Measurements from ENCODE around the gene GAL3ST2. TPM values are rescaled to one million over a fixed set of nuclear protein-coding genes. Genes with fewer than 3 reads are reported as not detected.

Gene GAL3ST2
- total and polyA plus RNA-seq, 2 of the 8 experiments (the other 6 are each of a cell fraction or from before 2014, with no cell fraction given): not detected

- TF ChIP-seq, protein P1, sequence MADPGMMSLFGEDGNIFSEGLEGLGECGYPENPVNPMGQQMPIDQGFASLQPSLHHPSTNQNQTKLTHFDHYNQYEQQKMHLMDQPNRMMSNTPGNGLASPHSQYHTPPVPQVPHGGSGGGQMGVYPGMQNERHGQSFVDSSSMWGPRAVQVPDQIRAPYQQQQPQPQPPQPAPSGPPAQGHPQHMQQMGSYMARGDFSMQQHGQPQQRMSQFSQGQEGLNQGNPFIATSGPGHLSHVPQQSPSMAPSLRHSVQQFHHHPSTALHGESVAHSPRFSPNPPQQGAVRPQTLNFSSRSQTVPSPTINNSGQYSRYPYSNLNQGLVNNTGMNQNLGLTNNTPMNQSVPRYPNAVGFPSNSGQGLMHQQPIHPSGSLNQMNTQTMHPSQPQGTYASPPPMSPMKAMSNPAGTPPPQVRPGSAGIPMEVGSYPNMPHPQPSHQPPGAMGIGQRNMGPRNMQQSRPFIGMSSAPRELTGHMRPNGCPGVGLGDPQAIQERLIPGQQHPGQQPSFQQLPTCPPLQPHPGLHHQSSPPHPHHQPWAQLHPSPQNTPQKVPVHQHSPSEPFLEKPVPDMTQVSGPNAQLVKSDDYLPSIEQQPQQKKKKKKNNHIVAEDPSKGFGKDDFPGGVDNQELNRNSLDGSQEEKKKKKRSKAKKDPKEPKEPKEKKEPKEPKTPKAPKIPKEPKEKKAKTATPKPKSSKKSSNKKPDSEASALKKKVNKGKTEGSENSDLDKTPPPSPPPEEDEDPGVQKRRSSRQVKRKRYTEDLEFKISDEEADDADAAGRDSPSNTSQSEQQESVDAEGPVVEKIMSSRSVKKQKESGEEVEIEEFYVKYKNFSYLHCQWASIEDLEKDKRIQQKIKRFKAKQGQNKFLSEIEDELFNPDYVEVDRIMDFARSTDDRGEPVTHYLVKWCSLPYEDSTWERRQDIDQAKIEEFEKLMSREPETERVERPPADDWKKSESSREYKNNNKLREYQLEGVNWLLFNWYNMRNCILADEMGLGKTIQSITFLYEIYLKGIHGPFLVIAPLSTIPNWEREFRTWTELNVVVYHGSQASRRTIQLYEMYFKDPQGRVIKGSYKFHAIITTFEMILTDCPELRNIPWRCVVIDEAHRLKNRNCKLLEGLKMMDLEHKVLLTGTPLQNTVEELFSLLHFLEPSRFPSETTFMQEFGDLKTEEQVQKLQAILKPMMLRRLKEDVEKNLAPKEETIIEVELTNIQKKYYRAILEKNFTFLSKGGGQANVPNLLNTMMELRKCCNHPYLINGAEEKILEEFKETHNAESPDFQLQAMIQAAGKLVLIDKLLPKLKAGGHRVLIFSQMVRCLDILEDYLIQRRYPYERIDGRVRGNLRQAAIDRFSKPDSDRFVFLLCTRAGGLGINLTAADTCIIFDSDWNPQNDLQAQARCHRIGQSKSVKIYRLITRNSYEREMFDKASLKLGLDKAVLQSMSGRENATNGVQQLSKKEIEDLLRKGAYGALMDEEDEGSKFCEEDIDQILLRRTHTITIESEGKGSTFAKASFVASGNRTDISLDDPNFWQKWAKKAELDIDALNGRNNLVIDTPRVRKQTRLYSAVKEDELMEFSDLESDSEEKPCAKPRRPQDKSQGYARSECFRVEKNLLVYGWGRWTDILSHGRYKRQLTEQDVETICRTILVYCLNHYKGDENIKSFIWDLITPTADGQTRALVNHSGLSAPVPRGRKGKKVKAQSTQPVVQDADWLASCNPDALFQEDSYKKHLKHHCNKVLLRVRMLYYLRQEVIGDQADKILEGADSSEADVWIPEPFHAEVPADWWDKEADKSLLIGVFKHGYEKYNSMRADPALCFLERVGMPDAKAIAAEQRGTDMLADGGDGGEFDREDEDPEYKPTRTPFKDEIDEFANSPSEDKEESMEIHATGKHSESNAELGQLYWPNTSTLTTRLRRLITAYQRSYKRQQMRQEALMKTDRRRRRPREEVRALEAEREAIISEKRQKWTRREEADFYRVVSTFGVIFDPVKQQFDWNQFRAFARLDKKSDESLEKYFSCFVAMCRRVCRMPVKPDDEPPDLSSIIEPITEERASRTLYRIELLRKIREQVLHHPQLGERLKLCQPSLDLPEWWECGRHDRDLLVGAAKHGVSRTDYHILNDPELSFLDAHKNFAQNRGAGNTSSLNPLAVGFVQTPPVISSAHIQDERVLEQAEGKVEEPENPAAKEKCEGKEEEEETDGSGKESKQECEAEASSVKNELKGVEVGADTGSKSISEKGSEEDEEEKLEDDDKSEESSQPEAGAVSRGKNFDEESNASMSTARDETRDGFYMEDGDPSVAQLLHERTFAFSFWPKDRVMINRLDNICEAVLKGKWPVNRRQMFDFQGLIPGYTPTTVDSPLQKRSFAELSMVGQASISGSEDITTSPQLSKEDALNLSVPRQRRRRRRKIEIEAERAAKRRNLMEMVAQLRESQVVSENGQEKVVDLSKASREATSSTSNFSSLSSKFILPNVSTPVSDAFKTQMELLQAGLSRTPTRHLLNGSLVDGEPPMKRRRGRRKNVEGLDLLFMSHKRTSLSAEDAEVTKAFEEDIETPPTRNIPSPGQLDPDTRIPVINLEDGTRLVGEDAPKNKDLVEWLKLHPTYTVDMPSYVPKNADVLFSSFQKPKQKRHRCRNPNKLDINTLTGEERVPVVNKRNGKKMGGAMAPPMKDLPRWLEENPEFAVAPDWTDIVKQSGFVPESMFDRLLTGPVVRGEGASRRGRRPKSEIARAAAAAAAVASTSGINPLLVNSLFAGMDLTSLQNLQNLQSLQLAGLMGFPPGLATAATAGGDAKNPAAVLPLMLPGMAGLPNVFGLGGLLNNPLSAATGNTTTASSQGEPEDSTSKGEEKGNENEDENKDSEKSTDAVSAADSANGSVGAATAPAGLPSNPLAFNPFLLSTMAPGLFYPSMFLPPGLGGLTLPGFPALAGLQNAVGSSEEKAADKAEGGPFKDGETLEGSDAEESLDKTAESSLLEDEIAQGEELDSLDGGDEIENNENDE (IDR thresholded peaks at IDR 0.05; ENCODE audit: insufficient replicate concordance, low read length): no peak
- TF ChIP-seq RBBP5 (IDR thresholded peaks at IDR 0.05; ENCODE audit: borderline replicate concordance, low read depth, low read length): no peak
- TF ChIP-seq RAD21 (IDR thresholded peaks at IDR 0.05 in 1 of 2, conservative IDR thresholded peaks at IDR 0.05 in 1 of 2; ENCODE audit: low read depth in 2 of 2, low read length in 2 of 2): no peak
- TF ChIP-seq KDM5A (IDR thresholded peaks at IDR 0.05; ENCODE audit: low read length): no peak
- no peak for TF ChIP-seq NRF1 (IDR thresholded peaks at IDR 0.05; ENCODE audit: low read depth, low read length)
- no peak for TF ChIP-seq TEAD4 (IDR thresholded peaks at IDR 0.05; ENCODE audit: low read depth, low read length)
- no peak for TF ChIP-seq CBX8 (IDR thresholded peaks at IDR 0.05; ENCODE audit: borderline replicate concordance, low read depth, low read length)
- TF ChIP-seq SAP30 (IDR thresholded peaks at IDR 0.05; ENCODE audit: insufficient read depth, insufficient replicate concordance, low read length): no peak
- no peak for TF ChIP-seq SIX5 (IDR thresholded peaks at IDR 0.05; ENCODE audit: low read depth, low read length)
- TF ChIP-seq RNF2 (IDR thresholded peaks at IDR 0.05; ENCODE audit: borderline replicate concordance, low read depth, low read length, missing control alignments, poor library complexity, severe bottlenecking): no peak
- TF ChIP-seq CTBP2 (IDR thresholded peaks at IDR 0.05; ENCODE audit: borderline replicate concordance, insufficient read depth, insufficient read length, low read length): no peak
These were observed 23.1 kb upstream of the GAL3ST2 start (continued) for GRCh38 chr2:241753493-241753892.

Data from H1 (cell line).